RWPE2 (cell line): ENCODE data around the gene DAP.

Experiments
- ATAC-seq: fragments of 200-7000 bp; cut with Tn5 transposase; 3 replicates; pipeline ENCODE4 v1.9.1; 2021; ENCODE audit warnings: low read depth
- DNase-seq: peaks from one replicate; pipeline ENCODE4 v3.0.0-alpha.2; 2020; ENCODE audit warnings: low spot score
- H3K27ac ChIP-seq: fragments of 450-650 bp; 2 replicates; pipeline ENCODE4 v1.5.1; 2017; ENCODE audit warnings: mild to moderate bottlenecking; ENCODE audit not compliant: poor library complexity, severe bottlenecking
- H3K27me3 ChIP-seq: fragments of 250-450 bp; sonication (Bioruptor Pico); 2 replicates; pipeline ENCODE4 v1.5.1; 2021; ENCODE audit warnings: mild to moderate bottlenecking, moderate library complexity; ENCODE audit not compliant: insufficient read depth, poor library complexity, severe bottlenecking
- H3K36me3 ChIP-seq: fragments of 250-450 bp; sonication (Bioruptor Pico); 2 replicates; pipeline ENCODE4 v1.5.1; 2020; ENCODE audit warnings: low read depth, mild to moderate bottlenecking, moderate library complexity
- H3K4me1 ChIP-seq: fragments of 250-450 bp; sonication (Bioruptor Pico); 2 replicates; pipeline ENCODE4 v1.5.1; 2021; ENCODE audit warnings: mild to moderate bottlenecking, moderate library complexity; ENCODE audit not compliant: insufficient read depth, poor library complexity, severe bottlenecking
- H3K4me3 ChIP-seq: fragments of 250-450 bp; sonication (Bioruptor Pico); 2 replicates; pipeline ENCODE4 v1.5.1; 2021; ENCODE audit warnings: mild to moderate bottlenecking, moderate library complexity; ENCODE audit not compliant: severe bottlenecking
- H3K9me3 ChIP-seq: fragments of 250-450 bp; sonication (Bioruptor Pico); 2 replicates; pipeline ENCODE4 v1.5.1; 2021; ENCODE audit warnings: mild to moderate bottlenecking, moderate library complexity; ENCODE audit not compliant: severe bottlenecking
- TF ChIP-seq, protein P1 (sequence below): fragments of 450-650 bp; IDR thresholded peaks from one replicate; pipeline ENCODE4 v1.5.1; 2017; ENCODE audit warnings: mild to moderate bottlenecking, moderate library complexity; ENCODE audit not compliant: poor library complexity, severe bottlenecking

Gene DAP

DNA sequence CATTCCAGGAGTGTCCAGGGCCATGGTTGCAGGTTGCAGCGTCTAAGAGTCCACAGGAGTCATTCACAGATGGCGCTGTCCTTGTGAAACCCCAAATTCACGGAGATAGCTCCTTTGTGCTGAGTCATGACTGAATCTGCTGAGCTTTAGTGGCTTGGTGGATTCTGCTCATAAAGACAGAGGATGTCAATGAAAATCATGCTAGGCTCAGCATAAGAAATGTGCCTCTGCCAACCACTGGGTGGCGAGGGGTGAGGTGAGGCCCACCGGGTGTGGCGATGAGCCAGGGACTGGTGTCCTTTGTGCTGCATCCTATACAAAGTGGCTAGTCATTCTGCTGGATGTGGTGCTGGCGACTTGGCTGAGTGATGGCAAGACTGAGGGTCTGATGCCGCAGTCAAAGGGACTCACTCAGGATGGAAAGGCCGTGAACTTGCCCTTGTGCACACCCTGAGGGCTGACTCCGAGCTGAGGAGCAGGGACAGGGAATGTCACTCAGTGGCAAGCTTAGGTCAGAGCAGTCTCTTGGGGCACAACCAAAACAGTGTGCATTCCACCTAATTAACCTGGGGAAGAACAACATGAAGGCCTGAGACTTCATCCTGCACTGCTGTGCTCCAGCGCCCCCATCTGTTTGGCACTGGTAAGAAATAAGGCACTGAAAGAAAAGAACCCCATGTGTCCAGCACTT lies 71.5 kb downstream of the DAP start:
- no peaks in the 10 kb centered on the region for H3K9me3 ChIP-seq
- DNase-seq (peak; percentile 63), ATAC-seq (peak; percentile 29)
- H3K27me3 ChIP-seq = no peaks in the 10 kb centered on the region
- H3K4me3 ChIP-seq = no peak overlapping the region
- peaks cover 11% of the 10 kb centered on the region for H3K4me1 ChIP-seq
- TF ChIP-seq, protein P1, sequence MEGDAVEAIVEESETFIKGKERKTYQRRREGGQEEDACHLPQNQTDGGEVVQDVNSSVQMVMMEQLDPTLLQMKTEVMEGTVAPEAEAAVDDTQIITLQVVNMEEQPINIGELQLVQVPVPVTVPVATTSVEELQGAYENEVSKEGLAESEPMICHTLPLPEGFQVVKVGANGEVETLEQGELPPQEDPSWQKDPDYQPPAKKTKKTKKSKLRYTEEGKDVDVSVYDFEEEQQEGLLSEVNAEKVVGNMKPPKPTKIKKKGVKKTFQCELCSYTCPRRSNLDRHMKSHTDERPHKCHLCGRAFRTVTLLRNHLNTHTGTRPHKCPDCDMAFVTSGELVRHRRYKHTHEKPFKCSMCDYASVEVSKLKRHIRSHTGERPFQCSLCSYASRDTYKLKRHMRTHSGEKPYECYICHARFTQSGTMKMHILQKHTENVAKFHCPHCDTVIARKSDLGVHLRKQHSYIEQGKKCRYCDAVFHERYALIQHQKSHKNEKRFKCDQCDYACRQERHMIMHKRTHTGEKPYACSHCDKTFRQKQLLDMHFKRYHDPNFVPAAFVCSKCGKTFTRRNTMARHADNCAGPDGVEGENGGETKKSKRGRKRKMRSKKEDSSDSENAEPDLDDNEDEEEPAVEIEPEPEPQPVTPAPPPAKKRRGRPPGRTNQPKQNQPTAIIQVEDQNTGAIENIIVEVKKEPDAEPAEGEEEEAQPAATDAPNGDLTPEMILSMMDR = peak; percentile 27
- H3K27ac ChIP-seq = no peak overlapping the region
- peaks cover 39% of the 10 kb centered on the region for H3K36me3 ChIP-seq

DNA sequence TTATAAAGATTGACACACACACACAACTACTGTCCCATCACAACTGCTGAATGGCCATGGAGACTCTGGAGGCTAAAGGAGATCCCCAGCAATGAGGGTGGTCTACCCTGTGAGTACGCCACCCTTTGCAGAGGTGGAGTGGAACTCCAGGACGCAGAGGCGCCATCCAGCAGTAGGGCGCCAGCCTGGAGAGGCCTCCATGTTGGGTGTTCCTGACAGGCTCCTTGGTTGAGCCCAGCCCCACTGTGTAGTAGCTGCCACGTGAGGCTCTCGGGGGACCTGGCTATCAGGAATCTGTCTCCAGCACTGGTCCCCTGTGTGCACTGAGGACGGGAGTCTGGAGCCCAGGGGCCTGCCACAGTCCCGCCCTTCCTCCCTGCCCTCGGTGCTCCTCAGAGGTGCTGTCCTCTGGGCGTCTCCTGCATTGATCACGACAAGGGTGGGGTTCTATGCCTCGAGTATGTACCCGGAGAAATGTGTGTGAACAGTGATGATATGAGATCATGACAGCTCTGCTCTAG lies 72.3 kb downstream of the DAP start:
- Histone ChIP-seq H3K4me3 (no peak overlapping the region), H3K27me3 (no peaks in the 10 kb centered on the region), H3K27ac (no peak overlapping the region), H3K4me1 (peaks cover 17% of the 10 kb centered on the region), H3K9me3 (no peaks in the 10 kb centered on the region), H3K36me3 (peaks cover 31% of the 10 kb centered on the region)
- DNase-seq (peak; percentile 58), ATAC-seq (no peak)
- TF ChIP-seq, protein P1 = no peak

DNA sequence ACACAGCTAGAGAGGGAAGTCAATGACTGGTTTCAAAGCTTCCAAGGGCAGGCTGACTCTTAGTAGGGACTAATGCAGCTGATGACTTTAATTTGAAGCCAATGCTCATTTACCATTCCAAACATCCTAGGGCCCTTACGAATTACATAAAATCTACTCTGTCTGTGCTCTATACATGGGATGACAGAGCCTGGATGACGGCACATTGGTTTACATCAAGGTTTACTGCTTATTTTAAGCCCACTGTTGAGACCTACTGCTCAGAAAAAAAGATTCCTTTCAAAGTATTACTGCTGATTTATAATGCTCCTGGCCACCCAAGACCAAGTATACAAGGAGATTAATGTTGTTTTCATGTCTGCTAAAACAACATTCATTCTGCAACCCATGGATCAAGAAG lies 74.1 kb downstream of the DAP start:
- no peak for DNase-seq
- peaks cover 38% of the 10 kb centered on the region for H3K36me3 ChIP-seq
- no peak overlapping the region for H3K27ac ChIP-seq
- H3K4me1 ChIP-seq = peaks cover 12% of the 10 kb centered on the region
- no peak overlapping the region for H3K4me3 ChIP-seq
- TF ChIP-seq, protein P1 = no peak
- no peaks in the 10 kb centered on the region for H3K9me3 ChIP-seq
- no peak for ATAC-seq
- no peaks in the 10 kb centered on the region for H3K27me3 ChIP-seq

DNA sequence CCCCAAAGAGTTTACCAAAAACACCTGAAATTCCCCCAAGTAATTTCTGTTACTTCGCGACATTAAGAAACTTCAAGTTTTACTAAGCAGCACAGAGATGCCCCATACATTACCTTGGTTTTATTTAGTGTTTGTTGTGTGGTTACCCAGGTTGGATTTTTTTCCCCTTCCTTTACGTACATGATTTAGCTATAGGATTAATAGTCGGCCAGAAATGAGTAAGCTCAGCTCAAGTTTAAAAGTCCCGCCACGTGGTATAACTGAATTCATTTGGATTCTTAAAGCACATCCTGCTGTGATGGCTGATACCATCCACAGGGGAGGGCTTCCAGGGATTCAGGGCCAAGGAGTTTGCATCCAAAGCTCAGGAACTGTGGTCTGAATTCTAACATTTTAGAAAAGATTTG lies 75.9 kb downstream of the DAP start:
- ATAC-seq (no peak), DNase-seq (no peak)
- H3K27me3 ChIP-seq = no peaks in the 10 kb centered on the region
- no peak overlapping the region for H3K4me3 ChIP-seq
- TF ChIP-seq, protein P1 = no peak
- H3K27ac ChIP-seq = no peak overlapping the region
- peaks cover 40% of the 10 kb centered on the region for H3K36me3 ChIP-seq
- H3K4me1 ChIP-seq = peaks cover 9% of the 10 kb centered on the region
- H3K9me3 ChIP-seq = no peaks in the 10 kb centered on the region
